Testis (tissue), 3 donors: ENCODE data around the gene BCKDHA. TPM values are rescaled to one million over a fixed set of nuclear protein-coding genes. Genes with fewer than 3 reads are reported as not detected.

ENCODE experiments used
- DNase-seq: peaks from one replicate; pipeline ENCODE4 v3.0.0-alpha.2; 2019
- H3K27ac ChIP-seq, 2 donors: fragments of 200-600 bp; sonication (generic); one replicate each; pipeline ENCODE4 v1.5.1; 2019
- H3K27me3 ChIP-seq: fragments of 200-600 bp; sonication (generic); one replicate; pipeline ENCODE4 v1.5.1; 2019
- H3K36me3 ChIP-seq: fragments of 200-600 bp; sonication (generic); one replicate; pipeline ENCODE4 v1.5.1; 2017; ENCODE audit warnings: low read depth; ENCODE audit errors: missing control alignments
- H3K4me1 ChIP-seq: fragments of 200-600 bp; sonication (generic); one replicate; pipeline ENCODE4 v1.5.1; 2019
- H3K4me3 ChIP-seq, 2 donors: fragments of 200-600 bp; sonication (generic); one replicate each; pipeline ENCODE4 v1.5.1; 2017 to 2019
- H3K9me3 ChIP-seq: fragments of 200-600 bp; sonication (generic); one replicate; pipeline ENCODE4 v1.5.1; 2017
- CTCF ChIP-seq, 3 experiments: fragments of 450-650 bp in 2 of 3; fragments of 200-600 bp in 1 of 3; sonication (generic) in 1 of 3; IDR thresholded peaks; one replicate each; pipeline ENCODE4 v1.5.1; 2016 to 2019; ENCODE audit warnings: antibody characterized with exemption in 3 of 3, mild to moderate bottlenecking in 2 of 3, moderate library complexity in 1 of 3
- POLR2A ChIP-seq: fragments of 450-650 bp; IDR thresholded peaks from one replicate; pipeline ENCODE4 v1.6.1; 2017; ENCODE audit warnings: antibody characterized with exemption, mild to moderate bottlenecking, moderate library complexity
- WGBS, 2 donors: methylation state at CpG; one replicate each; pipeline ENCODE4 v1.1.5; 2018; 5-methylcytosine and 5-hydroxymethylcytosine counted together
- intact Hi-C: fragments of 100-400 bp; cut with DNase I; formaldehyde crosslinking; loops from one replicate; pipeline ENCODE4 v1.15.1; 2023; ENCODE audit warnings: low total_unique reads
- polyA plus RNA-seq: library from polyadenylated mRNA; stranded (reverse); fragments of 350-450 nt; fragmentation: Illumina TruSeq; extraction: RNeasy Lipid Tissue Mini Kit (QIAGEN cat#74804); gene quantifications from one replicate; pipeline ENCODE4 v1.2.3, GENCODE V29; 2014; ENCODE audit warnings: low read depth, low replicate concordance; ENCODE audit not compliant: insufficient read depth
- total RNA-seq, 2 donors: library from RNA; depleted of rRNA; stranded (reverse); fragments of >200 nt; gene quantifications; one replicate each; pipeline ENCODE4 v1.2.3, GENCODE V29; 2016

Gene BCKDHA
- total and polyA plus RNA-seq, 3 donors from 2014 or later: 53.1 to 81.3 (median 80.8) TPM

- no peaks in the 10 kb centered on the region for H3K27me3 ChIP-seq
- H3K9me3 ChIP-seq: no peaks in the 10 kb centered on the region
- TF ChIP-seq CTCF (IDR thresholded peaks at IDR 0.05) (no peak), POLR2A (no peak)
- H3K4me1 ChIP-seq: peaks cover 14% of the 10 kb centered on the region
- intact Hi-C loops: no loop called here
- 93 to 94% methylated on average over 18 to 28 of the region's 28 CpGs for WGBS, 2 donors
- no peak overlapping the region for H3K4me3 ChIP-seq
- H3K27ac ChIP-seq: no peak overlapping the region
- H3K36me3 ChIP-seq: no peaks in the 10 kb centered on the region
- DNase-seq: no peak
Observed at GRCh38 chr19:41425174-41426115, 27.8 kb downstream of the BCKDHA start.

GRCh38 chr19:41426116-41426841 lies 28.7 kb downstream of the BCKDHA start:
- Histone ChIP-seq H3K4me3 (no peak overlapping the region), H3K4me1 (peaks cover 14% of the 10 kb centered on the region), H3K36me3 (no peaks in the 10 kb centered on the region), H3K27me3 (no peaks in the 10 kb centered on the region), H3K9me3 (no peaks in the 10 kb centered on the region), H3K27ac (peak overlapping the region in 1 of 2 donors; percentile 69)
- TF ChIP-seq POLR2A: no peak
- no peak for TF ChIP-seq CTCF (IDR thresholded peaks at IDR 0.05)
- intact Hi-C loops: no loop called here
- DNase-seq: no peak
- WGBS, 2 donors: 88 to 91% methylated on average over 19 to 36 of the region's 36 CpGs

DNA sequence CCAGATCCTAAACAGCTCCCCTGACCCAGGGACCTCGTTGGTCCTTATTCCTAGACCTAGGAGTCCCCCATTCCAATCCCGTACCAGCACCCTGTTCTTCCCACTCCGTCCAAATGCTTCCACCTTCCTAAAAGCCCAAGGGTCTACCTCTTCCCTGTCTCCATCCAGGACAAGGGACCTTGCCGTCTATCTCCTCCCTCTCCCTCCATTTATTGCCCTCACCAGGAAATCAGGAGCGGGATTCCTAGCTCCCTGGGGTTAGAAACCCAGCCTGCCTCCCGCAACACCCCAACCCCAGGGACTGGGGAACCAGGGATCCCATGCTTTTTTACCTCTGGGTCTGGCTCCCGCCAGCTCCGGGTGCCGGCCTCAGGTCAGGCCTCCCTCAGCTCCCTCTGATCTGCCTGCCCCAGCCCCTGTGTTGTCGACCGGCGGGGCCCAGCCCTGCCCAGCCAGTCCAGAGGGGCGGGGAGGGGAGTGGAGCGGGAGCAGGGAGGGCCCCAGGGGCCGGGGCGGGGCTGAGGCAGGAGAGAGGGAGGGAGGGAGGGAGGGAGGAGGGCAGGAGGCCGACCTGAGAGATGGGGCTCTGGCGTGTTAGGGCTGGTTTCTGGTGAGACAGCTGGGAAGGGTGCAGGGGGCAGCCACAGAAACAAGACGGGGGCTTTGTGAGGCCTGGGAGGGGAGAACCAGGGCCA lies 29.5 kb downstream of the BCKDHA start, which contains the start of gene B3GNT8:
TSS of gene B3GNT8 (minus strand) at position 423 of the 695 bp plus-strand sequence. CDS start 596 bp downstream, outside the sequence.
- H3K4me1 ChIP-seq: peaks cover 14% of the 10 kb centered on the region
- peak; percentile 66 for DNase-seq
- no peak within 1 kb of the TSS for H3K4me3 ChIP-seq
- H3K36me3 ChIP-seq: no peaks in the 10 kb centered on the region
- H3K27me3 ChIP-seq: no peaks in the 10 kb centered on the region
- intact Hi-C loops: no loop called here
- no peak for TF ChIP-seq POLR2A
- no peak for TF ChIP-seq CTCF (IDR thresholded peaks at IDR 0.05)
- H3K9me3 ChIP-seq: no peaks in the 10 kb centered on the region
- peak within 1 kb of the TSS; percentile 13 to 69 for H3K27ac ChIP-seq
- WGBS, 2 donors: 42 to 47% methylated on average over 18 to 19 of the region's 19 CpGs

- Histone ChIP-seq H3K4me3 (no peak overlapping the region), H3K9me3 (no peaks in the 10 kb centered on the region), H3K27me3 (no peaks in the 10 kb centered on the region), H3K27ac (peak overlapping the region; percentile 13 to 69), H3K4me1 (peaks cover 14% of the 10 kb centered on the region), H3K36me3 (no peaks in the 10 kb centered on the region)
- 46 to 55% methylated on average over 23 of the region's 23 CpGs for WGBS, 2 donors
- TF ChIP-seq POLR2A (no peak), CTCF (IDR thresholded peaks at IDR 0.05) (no peak)
- intact Hi-C loops: no loop called here
- no peak for DNase-seq
Observed at GRCh38 chr19:41427647-41428480, 30.2 kb downstream of the BCKDHA start.
